ENCODE data around the gene FAM120B.

GRCh38 chr6:170434117-170434820 lies 127.7 kb downstream of the FAM120B start:
- TF ChIP-seq ESRRG (CRISPR knock-in tag; IDR thresholded peaks at IDR 0.05) (no peak), GLIS3 (CRISPR knock-in tag; IDR thresholded peaks at IDR 0.05) (no peak), ZNF565 (CRISPR knock-in tag; conservative IDR thresholded peaks at IDR 0.05; ENCODE audit: low read depth) (no peak), ARNTL (CRISPR knock-in tag; IDR thresholded peaks at IDR 0.05; ENCODE audit: borderline replicate concordance, low read depth) (no peak), CREB5 (CRISPR knock-in tag; IDR thresholded peaks at IDR 0.05; ENCODE audit: low read depth) (no peak), BACH2 (CRISPR knock-in tag; IDR thresholded peaks at IDR 0.05; ENCODE audit: borderline replicate concordance) (no peak), PPARA (CRISPR knock-in tag; IDR thresholded peaks at IDR 0.05; ENCODE audit: borderline replicate concordance) (no peak), ZFP30 (CRISPR knock-in tag; IDR thresholded peaks at IDR 0.05) (no peak), ZC3H10 (CRISPR knock-in tag; IDR thresholded peaks at IDR 0.05) (no peak)
- TF ChIP-seq, protein P1, sequence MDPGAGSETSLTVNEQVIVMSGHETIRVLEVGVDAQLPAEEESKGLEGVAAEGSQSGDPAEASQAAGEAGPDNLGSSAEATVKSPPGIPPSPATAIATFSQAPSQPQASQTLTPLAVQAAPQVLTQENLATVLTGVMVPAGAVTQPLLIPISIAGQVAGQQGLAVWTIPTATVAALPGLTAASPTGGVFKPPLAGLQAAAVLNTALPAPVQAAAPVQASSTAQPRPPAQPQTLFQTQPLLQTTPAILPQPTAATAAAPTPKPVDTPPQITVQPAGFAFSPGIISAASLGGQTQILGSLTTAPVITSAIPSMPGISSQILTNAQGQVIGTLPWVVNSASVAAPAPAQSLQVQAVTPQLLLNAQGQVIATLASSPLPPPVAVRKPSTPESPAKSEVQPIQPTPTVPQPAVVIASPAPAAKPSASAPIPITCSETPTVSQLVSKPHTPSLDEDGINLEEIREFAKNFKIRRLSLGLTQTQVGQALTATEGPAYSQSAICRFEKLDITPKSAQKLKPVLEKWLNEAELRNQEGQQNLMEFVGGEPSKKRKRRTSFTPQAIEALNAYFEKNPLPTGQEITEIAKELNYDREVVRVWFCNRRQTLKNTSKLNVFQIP (CRISPR knock-in tag; IDR thresholded peaks at IDR 0.05; ENCODE audit: borderline replicate concordance, low read depth), result no peak
